NCI-H2196 treated with DMSO at 0.1 percent for 48 hours (cell line): ENCODE data around the gene F8A3.
"Not testable (repeated sequence)": the region's sequence is repeated elsewhere in the genome, so short reads cannot be mapped to it uniquely, and the experiment has no call there.

Experiments
- DNase-seq: peaks from one replicate; lab custom pipeline; 2025; ENCODE audit not compliant: unreplicated experiment; lab: John Stamatoyannopoulos, UW

Gene F8A3

DNA sequence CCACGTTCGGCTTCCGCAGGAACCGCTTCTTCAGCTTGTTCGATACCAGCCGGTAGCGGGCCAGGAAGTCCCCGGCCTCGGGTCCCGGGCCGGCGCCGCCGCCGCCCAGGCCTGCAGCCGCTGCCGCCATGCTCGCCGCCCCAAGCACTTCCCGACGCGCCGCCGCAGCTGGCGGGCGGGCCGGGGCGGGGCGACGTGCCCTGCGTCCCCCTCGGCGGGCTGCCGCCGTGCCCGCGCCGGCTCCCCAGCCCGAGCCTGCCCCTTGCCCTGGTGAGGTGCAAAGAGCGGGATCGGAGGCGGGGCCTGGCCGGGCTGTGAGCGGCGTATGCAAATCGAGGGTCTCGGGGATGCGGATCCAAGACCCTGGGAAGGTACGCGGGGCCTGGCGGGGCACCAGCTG, at the start of gene F8A3:
Gene F8A3 (minus strand): TSS at position 150 of the 400 bp plus-strand sequence. CDS start 20 bp downstream, at position 130.
- not testable (repeated sequence) for DNase-seq

DNA sequence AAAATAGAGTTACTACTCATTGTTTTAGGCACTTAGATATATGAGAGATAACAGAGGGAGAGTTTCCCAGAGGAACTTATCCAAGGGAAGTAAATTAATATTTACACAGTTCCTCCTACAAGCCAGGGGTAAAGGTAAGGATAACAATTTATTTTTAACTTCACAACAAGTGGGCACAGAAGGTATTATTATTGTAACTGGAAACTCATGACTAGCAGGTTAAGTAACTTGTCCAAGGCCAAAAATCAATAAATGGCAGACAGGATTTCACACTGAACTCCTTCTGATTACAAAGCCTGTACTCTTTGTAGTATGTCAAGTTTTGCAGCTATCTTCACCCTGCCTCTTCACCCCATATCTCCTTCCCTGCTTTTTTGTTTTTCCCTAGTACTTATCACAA, 46.9 kb upstream of the F8A3 start:
- DNase-seq = no peak

DNA sequence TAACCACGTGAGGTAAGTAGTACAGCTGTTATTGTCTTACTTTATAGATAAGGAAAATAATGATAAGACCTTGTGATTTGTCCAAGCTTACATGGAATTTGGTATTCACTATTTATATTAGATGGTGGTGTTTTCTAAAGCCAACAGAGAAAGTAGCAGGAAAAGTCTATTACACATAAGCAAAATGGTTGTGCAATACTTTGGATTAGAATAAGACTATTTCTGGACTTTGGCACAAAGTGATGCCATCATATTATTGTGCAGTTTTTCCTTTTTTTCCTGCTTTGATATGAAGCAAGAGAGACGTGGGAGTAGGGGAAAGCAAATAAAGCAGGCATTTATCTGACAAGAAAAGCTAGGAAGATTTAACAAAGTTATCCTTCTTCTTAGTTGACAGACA, 36.7 kb upstream of the F8A3 start:
- DNase-seq = not testable (repeated sequence)

DNA sequence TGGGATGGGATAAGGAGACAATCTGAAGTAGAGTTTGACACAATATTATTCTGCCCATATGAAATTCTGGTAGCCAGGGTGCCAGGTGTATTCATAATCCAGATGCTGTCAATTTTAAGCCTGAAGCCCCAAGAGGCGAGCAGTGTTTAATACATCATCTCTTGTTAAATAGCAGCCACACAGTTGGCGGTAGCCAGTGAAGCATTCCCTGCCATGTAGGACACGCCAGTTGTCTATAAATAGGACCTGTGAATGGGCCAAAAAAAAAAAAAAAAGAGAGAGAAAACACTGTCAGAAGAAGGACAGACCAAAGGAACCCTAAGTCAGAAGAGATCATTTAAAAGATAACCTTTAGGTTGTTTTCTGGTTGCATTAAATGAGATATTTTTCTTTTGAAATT, 33.0 kb upstream of the F8A3 start:
- DNase-seq = not testable (repeated sequence)

DNA sequence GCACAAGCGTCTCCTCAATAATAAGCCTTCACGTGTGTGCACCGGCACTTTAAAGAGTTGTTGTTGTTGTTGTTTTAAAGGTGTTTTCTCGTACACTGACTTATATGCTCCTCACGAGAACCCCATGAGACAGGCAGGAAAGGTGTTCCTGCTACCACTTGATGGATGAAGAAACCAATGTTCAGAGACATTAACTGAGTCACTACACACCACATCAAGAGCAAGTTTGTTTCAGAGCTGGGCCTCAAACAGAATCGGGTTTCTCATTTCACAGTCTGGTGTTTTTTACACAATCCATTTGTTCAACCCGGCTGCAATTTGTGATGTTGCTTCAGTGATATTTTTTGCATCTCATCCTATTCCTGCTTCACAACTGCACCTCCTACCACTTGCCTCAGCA, 18.7 kb upstream of the F8A3 start:
- DNase-seq = not testable (repeated sequence)

DNA sequence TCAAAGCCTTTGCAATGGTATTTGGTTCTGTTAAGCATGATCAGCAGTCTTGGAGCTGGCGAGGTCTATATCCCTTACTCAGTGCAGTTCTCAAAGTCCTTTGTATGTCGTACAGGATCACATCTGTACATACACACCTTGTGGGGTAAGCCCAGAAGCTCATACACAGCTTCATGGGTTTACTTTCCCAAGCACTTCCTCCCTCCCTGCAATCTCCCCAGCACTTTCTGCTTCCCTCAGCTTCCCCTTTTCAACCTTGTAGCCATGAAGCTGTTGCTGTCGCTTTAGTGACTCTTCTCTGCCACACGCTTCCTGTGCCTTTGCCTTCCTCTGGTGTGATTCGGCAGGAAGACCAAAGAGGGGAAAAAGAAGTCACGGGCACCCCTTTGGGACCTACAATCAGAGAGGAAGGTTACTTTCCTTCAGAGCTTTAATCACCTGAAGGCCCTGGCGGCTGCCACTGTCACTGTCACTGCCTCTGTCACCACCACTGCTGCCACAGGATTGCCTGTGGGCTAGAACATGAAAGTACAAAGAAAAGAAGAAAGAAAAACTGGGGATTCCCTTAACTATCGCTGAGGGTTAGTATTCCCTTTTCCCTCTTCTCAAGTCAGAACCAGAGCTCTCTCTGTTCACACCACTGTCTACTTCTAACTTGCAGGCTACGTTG, 8.0 kb upstream of the F8A3 start:
- DNase-seq = not testable (repeated sequence)

DNA sequence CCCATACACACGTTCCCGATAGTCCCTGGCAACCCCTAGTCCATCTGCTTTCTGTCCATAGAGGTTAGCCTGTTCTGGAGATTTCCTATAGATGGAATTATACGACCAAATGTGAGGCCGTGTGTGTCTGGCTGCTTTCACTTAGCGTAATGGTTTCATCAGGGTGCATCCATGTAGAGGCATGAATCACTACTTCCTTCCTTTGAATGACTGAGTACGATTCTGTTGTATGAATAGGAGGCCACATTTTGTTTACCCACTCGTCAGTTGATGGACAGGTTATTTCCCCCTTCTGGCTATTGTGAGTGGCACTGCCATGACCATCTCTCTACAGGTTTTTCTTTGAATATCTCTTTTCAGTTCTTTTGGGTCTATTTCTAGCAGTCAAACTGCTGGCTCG, 2.1 kb upstream of the F8A3 start:
- not testable (repeated sequence) for DNase-seq

DNA sequence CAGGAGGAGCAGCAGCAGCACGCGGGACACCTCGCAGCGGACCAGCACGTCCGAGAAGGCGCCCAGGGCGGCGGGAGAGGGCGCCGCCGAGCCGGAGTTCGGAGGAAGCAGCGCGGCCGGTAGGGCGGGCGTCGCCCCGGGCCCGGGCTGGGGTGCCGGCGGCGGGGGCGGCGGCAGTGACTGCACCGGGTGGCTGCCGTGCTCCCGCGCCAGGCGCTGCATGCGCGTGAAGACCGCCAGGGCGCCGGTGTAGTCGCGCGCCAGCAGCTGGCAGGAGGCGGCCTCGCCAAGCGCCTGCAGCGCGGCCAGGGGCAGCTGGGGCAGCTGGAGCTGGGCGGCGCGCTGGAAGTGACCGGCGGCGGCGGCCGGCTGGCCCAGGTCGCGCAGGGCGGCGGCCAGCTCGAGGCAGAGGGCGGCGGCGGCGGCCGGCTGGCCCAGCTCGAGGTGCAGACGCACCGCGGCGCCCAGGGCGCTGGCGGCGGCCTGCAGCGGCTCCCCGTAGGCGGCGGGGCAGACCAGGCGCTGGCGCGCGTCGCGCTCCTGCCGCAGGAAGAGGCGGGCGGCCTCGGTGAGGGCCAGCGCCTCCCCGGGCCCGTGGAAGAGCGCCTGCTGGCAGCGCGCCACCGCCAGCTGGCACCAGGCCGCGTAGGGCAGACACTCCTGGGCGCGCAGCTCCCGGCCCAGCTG, 516 bp downstream of the F8A3 start:
- DNase-seq = not testable (repeated sequence)

DNA sequence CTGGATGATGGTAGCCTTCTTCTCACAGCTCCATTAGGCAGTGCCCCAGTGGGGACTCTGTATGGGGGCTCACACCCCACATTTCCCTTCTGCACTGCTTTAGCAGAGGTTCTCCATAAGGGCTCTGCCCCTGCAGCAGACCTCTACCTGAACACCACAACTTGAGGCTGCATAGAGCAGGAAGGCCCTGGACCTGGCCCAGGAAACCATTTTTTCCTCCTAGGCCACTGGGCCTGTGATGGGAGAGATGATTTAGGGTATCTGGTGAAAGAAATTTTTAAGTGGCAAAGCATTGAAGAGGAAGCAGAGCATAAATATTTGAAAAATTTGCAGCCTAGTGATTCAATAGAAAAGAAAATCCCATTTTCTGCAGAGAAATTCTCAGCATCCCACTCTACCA, 17.3 kb downstream of the F8A3 start:
- no peak for DNase-seq

DNA sequence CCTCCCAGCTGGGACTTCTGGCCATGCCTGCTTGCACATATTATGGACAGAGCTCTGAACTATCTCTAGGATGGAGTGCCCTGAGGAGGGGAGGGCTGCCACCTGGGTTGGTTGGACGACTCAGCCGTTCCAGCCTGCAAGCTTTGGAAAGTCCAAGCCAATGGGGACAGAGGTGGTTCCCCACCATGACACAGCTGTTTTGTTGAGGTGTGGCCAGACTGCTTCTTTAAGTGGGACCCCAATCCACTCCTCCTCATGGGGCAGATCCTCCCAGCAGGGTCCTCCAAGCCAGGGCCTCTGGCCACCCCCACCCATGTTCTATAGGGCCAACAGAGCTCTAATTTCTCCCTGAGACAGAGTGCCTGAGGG, 22.7 kb downstream of the F8A3 start:
- no peak for DNase-seq

DNA sequence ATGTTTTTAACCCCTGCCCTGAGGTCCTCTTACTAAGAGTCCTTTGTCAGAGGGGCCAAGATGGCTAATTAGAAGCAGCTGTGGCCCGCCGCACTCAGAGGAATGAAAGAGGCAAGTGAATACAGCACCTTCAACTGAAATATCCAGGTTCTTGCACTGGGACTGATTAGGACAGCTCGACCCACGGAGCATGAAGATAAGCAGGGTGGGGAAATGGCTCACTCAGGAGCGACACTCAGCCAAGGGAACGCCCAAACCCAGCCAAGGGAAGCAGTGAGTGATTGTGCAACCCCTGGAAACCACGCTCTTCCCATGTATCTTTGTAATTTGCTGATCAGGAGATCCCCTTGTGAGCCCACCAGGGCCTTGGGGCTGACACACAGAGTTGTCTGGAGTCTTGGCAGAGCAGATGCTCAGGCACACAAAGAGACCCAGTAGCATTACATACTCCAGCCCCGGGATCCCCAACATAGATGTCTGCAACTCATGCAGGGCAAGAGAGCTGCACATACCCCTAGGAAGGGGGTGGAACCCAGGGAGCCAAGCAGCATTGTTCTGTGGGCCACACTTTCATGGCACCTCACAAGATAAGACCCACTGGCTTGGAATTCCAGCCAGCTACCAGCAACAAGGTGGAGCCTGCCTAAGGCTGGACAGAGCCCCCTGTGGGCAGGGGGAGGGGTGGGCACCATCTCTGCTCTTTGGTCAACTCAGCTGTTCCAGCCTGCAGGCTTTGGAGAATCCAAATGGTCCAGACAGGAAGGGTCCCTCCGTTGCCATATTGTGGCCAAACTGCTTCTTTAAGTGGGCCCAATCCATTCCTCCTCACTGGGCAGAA, 23.3 kb downstream of the F8A3 start:
- no peak for DNase-seq

DNA sequence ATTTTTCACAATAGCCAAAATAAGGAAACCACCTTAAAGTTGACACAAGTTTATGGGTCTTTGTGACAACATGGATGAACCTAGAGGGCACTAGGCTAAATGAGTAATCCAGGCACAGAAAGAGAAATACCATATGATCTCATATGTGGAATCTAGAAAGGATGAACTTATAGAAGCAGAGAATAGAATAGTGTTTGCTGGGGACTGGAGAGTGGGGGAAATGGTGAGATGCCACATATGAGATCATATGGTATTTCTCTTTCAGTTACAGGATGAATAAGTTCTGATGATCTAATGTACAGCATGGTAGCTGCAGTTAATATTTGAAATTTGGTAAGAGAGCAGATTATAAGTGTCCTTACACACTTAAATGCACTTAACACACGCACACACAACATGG, 40.7 kb downstream of the F8A3 start:
- no peak for DNase-seq
